OCI-LY3 (cell line): Measurements from ENCODE around the gene CBR1.

Source experiments
- H2AFZ ChIP-seq: fragments of 200-600, 300-600 bp; shearing (Covaris generic); 2 replicates; pipeline ENCODE4 v1.6.0; 2014; ENCODE audit warnings: antibody characterized with exemption, low read depth, low read length
- H3K27ac ChIP-seq: fragments of 200-600, 300-600 bp; sonication (generic); 2 replicates; pipeline ENCODE4 v1.5.1; 2014; ENCODE audit warnings: mild to moderate bottlenecking, low read length, moderate library complexity, mixed read lengths
- H3K27me3 ChIP-seq: fragments of 200-600, 300-600 bp; sonication (generic); 2 replicates; pipeline ENCODE4 v1.6.1; 2014; ENCODE audit warnings: low read depth, low read length, mixed read lengths
- H3K36me3 ChIP-seq: fragments of 200-600, 300-600 bp; sonication (generic); replicated peaks from 2 replicates; pipeline ENCODE3; 2014; ENCODE audit warnings: low read depth, low read length, mixed read lengths
- H3K4me1 ChIP-seq: fragments of 300-600, 200-600 bp; sonication (generic); 2 replicates; pipeline ENCODE4 v1.6.1; 2014; ENCODE audit warnings: low read length, mixed read lengths
- H3K4me2 ChIP-seq: fragments of 200-600, 300-600 bp; sonication (generic); 2 replicates; pipeline ENCODE4 v1.6.1; 2014; ENCODE audit warnings: low read length, mixed read lengths
- H3K4me3 ChIP-seq: fragments of 300-600, 200-600 bp; sonication (generic); 2 replicates; pipeline ENCODE4 v1.5.1; 2014; ENCODE audit warnings: antibody characterized with exemption, mild to moderate bottlenecking, low read length, moderate library complexity
- H3K79me2 ChIP-seq: fragments of 300-600, 200-600 bp; shearing (Covaris generic); 2 replicates; pipeline ENCODE4 v1.6.1; 2014; ENCODE audit warnings: mild to moderate bottlenecking, low read length, mixed read lengths
- H3K9ac ChIP-seq: fragments of 300-600, 200-600 bp; shearing (Covaris generic); 2 replicates; pipeline ENCODE4 v1.6.0; 2014; ENCODE audit warnings: mild to moderate bottlenecking, low read length, moderate library complexity
- H3K9me3 ChIP-seq: fragments of 200-600, 300-600 bp; shearing (Covaris generic); 2 replicates; pipeline ENCODE4 v1.6.1; 2014; ENCODE audit warnings: low read length, mixed read lengths; ENCODE audit not compliant: insufficient read depth
- H4K20me1 ChIP-seq: fragments of 200-600, 300-600 bp; sonication (generic); 2 replicates; pipeline ENCODE4 v1.6.1; 2016; ENCODE audit warnings: low read length, mixed read lengths; ENCODE audit not compliant: insufficient read depth
- CTCF ChIP-seq: fragments of 200-600, 300-600 bp; sonication (generic); IDR thresholded peaks from 2 replicates; pipeline ENCODE4 v1.5.1; 2014; ENCODE audit warnings: antibody characterized with exemption, low read length, low read depth
- EZH2phosphoT487 ChIP-seq: fragments of 200-600 bp; shearing (Covaris generic); IDR thresholded peaks from 2 replicates; pipeline ENCODE4 v1.6.1; 2018; ENCODE audit warnings: antibody characterized with exemption, mixed run types, low read depth

Gene CBR1

GRCh38 chr21:36038701-36039497 is 30.9 kb upstream of the CBR1 start:
- Histone ChIP-seq H3K79me2 (no peaks in the 10 kb centered on the region), H3K4me2 (no peak overlapping the region), H3K4me1 (no peaks in the 10 kb centered on the region), H3K27me3 (no peaks in the 10 kb centered on the region), H3K36me3 (peaks cover 15% of the 10 kb centered on the region), H3K27ac (no peak overlapping the region), H3K9me3 (no peaks in the 10 kb centered on the region), H3K9ac (no peak overlapping the region), H3K4me3 (no peak overlapping the region), H2AFZ (no peak overlapping the region), H4K20me1 (no peaks in the 10 kb centered on the region)
- TF ChIP-seq CTCF (no peak), EZH2phosphoT487 (no peak)

- H3K36me3 ChIP-seq = peaks cover 22% of the 10 kb centered on the region
- no peaks in the 10 kb centered on the region for H3K27me3 ChIP-seq
- H3K27ac ChIP-seq = no peak overlapping the region
- no peak overlapping the region for H2AFZ ChIP-seq
- no peak overlapping the region for H3K4me3 ChIP-seq
- H3K9ac ChIP-seq = no peak overlapping the region
- H3K4me2 ChIP-seq = no peak overlapping the region
- no peaks in the 10 kb centered on the region for H4K20me1 ChIP-seq
- no peaks in the 10 kb centered on the region for H3K4me1 ChIP-seq
- H3K79me2 ChIP-seq = no peaks in the 10 kb centered on the region
- TF ChIP-seq EZH2phosphoT487 (no peak), CTCF (no peak)
- H3K9me3 ChIP-seq = no peaks in the 10 kb centered on the region
Measured at GRCh38 chr21:36039861-36040260, 30.0 kb upstream of the CBR1 start.

- Histone ChIP-seq H3K4me2 (no peak overlapping the region), H3K79me2 (no peaks in the 10 kb centered on the region), H3K9ac (no peak overlapping the region), H3K36me3 (peaks cover 22% of the 10 kb centered on the region), H3K27me3 (no peaks in the 10 kb centered on the region), H3K4me3 (no peak overlapping the region), H4K20me1 (no peaks in the 10 kb centered on the region), H2AFZ (no peak overlapping the region), H3K27ac (no peak overlapping the region), H3K9me3 (no peaks in the 10 kb centered on the region), H3K4me1 (no peaks in the 10 kb centered on the region)
- no peak for TF ChIP-seq EZH2phosphoT487
- no peak for TF ChIP-seq CTCF
Measured at GRCh38 chr21:36040389-36040788, 29.4 kb upstream of the CBR1 start.

- Histone ChIP-seq H3K79me2 (no peaks in the 10 kb centered on the region), H3K4me2 (no peak overlapping the region), H3K27me3 (no peaks in the 10 kb centered on the region), H3K9me3 (no peaks in the 10 kb centered on the region), H3K9ac (no peak overlapping the region), H3K36me3 (peaks cover 14% of the 10 kb centered on the region), H4K20me1 (no peaks in the 10 kb centered on the region), H3K27ac (no peak overlapping the region), H3K4me1 (no peaks in the 10 kb centered on the region), H2AFZ (no peak overlapping the region), H3K4me3 (no peak overlapping the region)
- TF ChIP-seq EZH2phosphoT487 = no peak
- no peak for TF ChIP-seq CTCF
Measured at GRCh38 chr21:36041910-36042309, 27.9 kb upstream of the CBR1 start.
